CD4-positive, alpha-beta T cell treated with Interleukin-6 for 4 hours (primary cell): ENCODE results near the gene ACOX3.
"Not testable (repeated sequence)": the region's sequence is repeated elsewhere in the genome, so short reads cannot be mapped to it uniquely, and the experiment has no call there.

ENCODE experiments used
- DNase-seq: peaks from one replicate; pipeline ENCODE4 v3.0.0-alpha.2; 2020; ENCODE audit warnings: mixed read lengths

Gene ACOX3

DNA sequence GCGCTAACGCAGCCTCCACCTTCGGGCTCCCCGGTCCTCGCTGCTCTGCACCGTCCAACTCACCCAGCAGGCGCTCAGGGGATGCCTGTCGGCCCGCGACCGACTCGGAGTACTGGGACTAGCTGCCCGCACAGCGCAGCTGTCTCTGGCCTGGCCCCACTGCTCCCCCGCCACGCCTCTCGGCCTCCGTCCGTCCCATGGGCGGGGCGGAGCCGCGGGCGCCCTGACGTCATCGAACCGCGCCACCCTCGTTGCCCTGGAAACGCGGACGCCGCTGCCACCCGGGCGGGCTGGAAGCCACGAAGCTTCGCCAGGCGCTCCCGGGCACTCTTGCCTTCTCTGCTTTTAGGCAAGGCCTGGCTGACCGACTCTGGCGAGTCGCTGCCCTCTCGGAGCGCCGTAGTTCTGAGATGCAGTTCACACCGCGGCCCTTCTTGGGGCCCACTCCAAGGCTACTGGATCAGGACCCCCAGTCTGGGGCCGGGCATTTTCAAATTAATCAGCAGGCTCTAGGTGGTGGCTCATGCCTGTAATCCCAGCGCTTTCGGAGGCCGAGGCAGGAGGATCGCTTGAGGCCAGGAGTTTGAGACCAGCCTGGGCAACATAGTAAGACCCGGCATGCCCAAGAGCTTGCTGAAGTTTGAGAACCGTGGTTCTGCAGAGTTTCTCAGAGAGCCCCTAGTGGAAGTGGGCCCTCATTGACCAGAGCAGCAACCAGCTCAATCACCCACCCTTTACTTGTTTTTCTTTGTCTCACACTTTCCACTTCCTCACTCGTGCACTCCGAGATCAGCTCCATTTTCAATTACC lies 12.0 kb downstream of the ACOX3 start:
- DNase-seq: peak; percentile 88

DNA sequence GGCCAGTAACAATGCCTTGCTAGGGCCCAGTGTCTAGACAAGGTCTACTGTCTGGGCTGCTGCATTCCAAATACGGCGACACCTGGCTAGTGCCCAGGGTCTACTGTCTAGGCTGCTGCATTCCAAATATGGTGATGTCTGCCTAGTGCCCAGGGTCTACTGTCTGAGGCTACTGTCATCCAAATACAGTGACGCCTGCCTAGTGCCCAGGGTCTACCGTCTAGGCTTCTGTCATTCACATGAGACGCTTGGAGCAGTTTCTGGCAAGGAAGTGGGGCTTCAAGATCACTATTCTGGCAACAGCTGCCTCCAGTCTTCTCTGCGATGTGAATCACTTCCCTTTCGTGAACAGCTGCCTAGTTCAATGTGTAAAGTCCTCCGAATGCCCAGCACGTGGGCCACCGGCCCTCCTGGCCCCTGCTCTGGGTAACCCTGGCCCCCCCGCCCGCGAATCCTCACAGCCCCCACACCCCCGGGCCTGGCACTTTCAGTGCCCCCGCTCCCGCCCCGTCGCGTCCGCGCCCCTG lies 12.7 kb downstream of the ACOX3 start:
- DNase-seq: no peak

DNA sequence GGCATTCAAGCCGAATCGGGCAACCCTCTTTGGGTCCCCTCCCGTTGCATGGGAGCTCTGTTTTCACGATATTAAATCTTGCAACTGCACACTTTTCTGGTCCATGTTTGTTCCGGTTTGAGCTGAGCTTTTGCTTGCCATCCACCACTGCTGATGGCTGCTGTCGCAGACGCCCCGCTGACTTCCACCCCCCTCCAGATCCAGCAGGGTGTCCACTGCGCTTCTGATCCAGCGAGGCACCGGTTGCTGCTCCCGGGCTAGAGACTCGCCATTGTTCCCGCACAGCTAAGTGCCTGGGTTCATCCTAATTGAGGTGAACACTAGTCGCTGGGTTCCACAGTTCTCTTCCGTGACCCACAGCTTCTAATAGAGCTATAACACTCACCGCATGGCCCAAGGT lies 13.3 kb downstream of the ACOX3 start:
- no peak for DNase-seq

DNA sequence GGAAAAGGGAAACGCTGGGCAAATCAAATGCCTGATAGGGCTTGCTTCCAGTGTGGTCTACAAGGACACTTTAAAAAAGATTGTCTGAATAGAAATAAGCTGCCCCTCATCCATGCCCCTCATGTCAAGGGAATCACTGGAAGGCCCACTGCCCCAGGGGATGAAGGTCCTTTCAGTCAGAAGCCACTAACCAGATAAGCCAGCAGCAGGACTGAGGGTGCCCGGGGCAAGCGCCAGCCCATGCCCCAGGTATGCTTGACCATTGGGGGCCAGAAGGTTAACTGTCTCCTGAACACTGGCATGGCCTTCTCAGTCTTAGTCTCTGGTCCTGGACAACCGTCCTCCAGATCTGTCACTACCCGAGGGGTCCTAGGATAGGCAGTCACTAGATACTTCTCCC lies 17.7 kb downstream of the ACOX3 start:
- no peak for DNase-seq

DNA sequence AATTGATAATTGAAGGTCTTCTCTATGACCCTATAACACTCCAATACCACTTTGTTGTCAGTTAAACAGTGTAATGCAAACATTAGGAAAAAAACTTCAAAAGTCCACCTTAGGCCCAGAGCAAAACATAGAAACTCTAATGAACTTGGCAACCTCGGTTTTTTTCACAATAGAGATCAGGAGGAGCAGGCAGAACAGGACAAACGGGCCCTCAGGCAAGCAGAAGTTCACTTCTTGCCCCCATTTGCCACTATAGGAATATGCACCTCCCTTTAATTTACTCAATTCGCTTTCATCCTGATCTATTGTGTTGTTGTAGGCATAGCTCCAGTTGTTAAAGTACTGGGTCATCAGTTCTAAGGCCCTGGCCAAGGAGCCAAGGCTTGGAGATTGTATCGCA lies 18.2 kb downstream of the ACOX3 start:
- no peak for DNase-seq

DNA sequence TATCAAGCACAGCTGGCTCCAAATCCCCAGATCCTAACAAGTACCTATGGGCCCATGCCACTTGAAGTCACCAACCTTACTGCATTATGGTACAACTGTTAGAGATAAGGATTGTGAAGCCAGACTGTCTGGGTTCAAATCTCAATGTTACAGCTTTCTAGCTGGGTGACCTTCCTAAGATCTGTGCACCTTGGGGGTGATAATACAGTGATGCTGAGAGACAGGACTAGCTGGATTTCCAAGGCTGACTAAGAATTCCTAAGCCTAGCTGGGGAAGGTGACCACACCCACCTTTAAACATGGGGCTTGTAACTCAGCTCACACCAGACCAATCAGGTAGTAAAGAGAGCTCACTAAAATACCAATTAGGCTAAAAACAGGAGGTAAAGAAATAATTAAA lies 20.4 kb downstream of the ACOX3 start:
- not testable (repeated sequence) for DNase-seq

DNA sequence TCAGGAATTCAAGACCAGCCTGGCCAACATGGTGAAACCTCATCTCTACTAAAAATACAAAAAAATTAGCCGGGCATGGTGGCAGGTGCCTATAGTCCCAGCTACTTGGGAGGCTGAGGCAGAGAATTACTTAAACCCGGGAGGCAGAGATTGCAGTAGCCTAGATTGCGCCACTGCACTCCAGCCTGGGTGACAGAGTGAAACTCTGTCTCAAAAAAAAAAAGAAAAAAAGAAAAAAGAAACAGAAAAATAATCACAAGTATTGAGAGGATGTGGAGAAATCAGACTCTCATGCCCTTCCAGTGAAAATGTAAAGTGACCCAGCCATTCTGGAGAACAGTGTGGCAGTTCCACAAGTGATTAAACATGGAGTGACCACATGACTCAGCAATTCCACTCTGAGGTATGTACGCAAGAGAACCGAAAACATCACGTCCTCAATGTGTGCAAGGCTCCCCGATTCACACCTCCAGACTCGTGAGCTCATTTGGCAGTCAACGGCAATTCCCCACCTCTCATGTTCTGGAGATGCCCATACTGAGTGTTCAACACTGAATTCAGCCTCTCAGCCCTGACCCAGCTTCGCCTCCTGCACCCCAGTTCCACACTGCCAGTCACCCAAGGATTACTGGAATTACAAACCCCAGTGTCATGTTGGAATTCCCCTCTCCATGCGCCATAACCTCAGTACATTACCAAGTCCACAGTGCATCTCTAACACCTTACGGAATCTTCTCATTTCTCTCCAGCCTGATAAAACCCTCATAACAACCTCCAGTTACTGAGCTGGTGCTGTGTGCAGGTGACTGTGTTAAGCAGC lies 21.1 kb downstream of the ACOX3 start:
- no peak for DNase-seq

DNA sequence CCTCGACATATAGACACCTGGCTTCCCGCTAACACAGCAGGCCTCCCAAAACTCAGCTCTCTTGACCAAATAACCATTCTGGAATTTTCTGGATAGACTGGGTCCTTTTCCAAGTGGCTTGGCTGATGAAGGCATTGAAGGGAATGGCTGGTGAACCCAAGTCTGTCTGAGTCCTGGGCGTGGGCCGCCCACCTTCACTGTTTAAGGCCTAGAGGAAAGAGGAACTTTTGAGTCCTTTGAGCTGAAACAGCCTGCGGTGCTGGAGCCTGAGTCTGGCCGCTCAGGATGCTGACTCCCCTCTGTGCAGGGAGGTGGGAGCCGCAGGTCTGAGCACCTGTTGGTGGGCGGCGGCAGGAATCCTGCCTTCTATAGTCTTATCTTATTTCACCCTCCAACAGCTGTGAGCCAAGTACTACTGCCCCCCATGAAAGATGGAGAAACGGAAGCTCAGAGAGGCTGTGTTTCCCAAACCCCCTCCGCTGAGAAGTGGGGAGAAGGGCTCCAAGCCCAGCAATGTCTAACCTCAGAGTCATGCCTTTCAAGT lies 23.4 kb downstream of the ACOX3 start:
- no peak for DNase-seq

DNA sequence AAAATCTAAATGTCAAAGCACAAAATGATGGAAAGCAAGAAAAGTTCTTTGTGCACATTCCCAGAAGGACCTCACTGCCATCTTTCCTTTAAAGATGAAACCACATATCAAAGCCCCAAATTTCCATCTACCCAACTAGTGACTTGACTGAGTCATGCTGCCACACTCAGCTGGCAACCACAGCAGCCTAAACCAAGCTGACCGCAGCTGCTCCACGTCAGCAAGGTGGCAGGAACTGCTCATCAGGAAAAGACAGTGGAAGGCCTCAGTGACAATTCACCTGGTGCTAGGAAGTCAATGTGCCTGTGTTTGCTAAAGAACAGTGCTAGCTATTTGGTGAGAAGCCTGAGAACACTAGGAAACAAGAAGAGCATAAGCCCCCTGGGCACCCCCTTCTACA lies 26.1 kb downstream of the ACOX3 start:
- peak; percentile 50 for DNase-seq

DNA sequence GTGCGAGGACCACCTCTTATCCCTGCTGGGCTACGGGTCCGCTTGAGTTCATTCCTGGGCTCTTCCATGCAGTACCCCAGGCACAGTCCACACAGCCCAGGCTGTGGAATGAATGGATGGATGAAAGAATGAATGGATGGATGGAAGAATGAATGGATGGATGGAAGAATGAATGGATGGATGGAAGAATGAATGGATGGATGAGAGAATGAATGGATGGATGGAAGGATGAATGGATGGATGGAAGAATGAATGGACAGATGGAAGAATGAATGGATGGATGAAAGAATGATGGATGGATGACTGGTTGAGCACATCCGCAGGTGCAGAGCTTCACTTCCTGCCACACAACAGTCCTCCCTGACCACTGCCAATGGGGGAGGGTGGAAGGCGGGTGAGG lies 28.2 kb downstream of the ACOX3 start:
- no peak for DNase-seq

DNA sequence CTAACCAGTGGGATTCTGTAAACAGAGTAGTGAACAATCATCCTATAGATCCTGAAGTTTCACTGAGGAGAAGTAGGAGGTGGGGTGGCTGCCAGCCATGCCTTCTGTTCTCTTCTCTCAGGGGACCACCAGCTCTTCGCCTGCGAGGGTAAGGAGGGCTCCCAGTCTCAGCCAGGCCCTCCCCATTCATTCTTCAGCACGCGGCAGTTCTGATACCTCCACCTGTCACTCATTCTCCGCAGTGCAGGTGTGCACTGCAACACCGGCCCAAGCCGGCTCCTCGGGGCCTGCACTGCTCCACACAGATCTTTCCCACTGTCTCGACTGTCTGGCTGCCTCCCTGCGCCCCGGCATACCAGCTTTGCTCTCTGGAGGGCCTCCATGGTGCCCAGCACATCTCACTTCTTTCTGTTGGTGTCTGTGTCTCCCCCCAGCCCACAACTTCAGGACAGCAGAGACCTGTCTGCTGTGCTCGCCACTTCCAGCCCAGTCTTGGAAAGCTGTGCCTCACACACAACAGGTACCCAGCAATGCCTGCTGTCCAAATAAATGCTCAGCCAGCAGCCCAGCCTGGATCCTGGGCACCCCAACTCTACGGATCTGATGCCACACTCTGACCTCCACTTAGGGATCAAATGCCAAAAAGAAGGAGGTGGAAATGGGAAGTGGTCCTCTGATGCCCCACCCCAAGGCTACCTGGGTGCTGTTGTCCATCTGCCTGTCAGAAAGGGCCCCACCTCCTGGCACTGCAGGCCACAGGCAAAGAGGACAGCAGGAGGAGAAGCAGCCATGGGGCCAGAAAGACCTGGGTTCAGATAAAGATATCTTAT lies 29.0 kb downstream of the ACOX3 start:
- no peak for DNase-seq

DNA sequence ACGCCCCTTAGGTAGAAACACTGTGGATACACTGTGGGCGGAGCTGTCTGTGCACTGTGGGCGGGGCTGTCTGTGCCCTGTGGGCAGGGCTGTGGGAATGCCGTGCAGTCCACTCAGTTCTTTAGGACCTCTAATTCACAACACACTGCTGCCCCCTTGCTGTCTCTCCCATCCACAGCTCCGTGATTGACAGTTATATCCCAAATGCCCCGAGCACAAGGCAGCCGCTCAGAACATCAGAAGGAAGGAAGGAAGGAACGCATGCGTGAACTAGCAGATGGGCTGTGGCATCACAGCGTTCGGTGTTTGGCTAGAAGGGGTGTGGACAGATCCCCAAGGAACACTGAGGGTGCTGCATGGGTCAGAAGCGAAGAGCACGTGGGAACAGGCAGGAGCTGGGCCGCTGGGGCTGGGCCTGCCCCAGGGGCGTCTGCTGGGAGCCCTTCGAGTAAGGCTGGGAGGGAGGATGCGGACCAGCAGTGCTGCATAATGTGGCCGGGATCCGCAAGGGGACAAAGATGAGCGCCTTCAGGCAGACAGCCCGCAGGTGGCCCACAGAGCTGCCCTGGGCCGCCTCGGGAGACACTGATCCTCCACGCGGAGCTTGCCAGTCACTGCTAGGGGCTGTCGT lies 29.8 kb downstream of the ACOX3 start:
- DNase-seq: peak; percentile 12

DNA sequence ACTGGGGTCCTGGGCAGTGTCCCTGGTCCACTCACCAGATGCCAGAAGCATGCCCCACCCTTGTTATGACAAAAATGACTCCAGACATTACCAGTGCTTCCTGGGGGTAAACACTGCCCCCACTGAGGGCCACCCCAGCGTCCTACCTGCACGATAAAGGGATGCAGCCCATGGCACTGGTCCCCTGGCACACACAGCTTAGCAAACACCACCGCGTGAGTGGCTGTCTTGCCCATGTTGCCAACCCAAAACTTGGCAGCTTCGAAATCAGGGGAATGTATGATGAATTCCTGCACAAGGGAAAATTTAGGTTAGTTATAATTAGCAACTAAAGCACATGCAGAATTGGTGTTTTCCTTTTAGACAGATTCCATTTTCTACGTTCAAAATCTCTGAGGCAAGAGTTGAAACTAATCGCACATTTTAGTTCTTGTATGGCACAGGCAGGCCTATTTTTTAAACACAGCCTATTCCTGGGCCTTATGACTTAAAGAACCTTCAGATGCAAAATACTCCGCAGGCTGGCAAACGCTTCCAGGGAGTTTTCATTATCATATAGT lies 30.4 kb downstream of the ACOX3 start:
- no peak for DNase-seq

DNA sequence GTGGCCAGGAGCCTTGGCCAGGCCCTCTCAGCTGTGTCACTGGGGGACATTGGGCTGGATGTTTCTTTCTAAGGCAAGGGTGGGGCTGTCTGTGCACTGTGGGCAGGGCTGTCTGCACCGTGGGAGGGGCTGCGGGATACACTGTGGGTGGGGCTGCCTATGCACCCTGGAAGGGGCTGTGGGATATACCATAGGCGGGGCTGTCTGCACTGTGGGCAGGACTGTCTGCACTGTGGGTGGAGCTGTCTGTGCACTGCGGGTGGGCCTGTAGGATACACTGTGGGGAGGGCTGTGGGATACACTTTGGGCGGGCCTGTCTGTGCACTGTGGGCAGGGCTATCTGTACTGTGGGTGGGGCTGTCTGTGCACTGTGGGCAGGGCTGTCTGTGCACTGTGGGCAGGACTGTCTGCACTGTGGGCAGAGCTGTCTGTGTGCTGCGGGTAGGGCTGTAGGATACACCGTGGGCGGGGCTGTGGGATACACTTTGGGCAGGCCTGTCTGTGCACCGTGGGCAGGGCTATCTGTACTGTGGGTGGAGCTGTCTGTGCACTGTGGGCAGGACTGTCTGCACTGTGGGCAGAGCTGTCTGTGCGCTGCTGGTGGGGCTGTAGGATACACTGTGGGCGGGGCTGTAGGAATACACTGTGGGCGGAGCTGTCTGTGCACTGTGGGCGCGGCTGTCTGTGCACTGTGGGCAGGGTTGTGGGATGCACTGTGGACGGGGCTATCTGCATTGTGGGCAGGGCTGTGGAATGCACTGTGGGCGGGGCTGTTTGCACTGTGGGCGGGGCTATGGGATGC lies 31.1 kb downstream of the ACOX3 start:
- peak; percentile 56 for DNase-seq

DNA sequence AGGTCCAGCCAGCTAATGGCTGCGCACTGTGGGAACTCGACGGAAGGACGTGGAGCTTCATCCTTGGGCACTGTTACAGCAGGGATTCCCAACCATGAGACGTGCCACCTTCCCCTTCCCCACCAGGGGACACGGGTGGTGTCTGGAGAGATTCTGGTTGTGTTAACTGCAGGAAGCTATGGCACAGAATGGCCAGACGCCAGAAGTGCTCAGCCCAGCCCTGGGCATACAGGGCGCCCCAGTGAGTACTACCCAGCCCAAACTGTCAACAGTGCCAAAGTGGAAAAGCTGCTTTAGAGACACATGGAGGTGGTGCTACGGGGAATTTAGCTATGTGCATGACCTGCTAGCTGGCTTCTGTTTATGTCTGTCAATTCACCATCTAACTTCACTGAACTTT lies 32.8 kb downstream of the ACOX3 start:
- no peak for DNase-seq

DNA sequence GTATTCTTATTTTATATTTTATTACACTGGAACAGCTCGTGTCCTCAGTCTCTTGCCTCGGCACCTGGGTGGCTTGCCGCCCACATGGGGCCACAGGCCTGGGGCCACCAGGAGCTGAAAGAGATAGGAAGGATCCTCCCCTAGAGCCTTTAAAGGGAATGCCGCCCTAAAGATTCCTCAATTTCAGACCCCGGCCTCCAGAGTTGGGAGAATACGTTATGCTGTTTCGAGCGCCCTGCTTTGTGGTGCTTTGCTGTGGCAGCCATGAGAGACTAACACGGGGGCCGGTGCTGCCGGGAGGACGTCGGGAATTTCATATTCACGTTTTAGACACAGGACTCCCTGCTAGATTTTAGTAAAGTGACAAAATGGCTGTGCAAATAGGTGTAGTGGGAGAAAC lies 33.2 kb downstream of the ACOX3 start:
- DNase-seq: no peak

DNA sequence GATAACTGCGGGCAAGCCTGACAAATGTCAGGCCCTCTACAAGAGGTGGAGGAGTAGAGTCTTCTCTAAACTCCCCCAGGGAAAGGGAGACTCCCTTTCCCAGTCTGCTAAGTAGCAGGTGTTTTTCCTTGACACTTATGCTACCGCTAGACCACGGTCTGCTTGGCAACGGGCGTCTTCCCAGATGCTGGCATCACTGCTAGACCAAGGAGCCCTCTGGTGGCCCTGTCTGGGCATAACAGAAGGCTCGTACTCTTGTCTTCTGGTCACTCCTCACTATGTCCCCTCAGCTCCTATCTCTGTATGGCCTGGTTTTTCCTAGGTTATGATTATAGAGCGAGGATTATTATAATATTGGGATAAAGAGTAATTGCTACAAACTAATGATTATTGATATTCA lies 33.6 kb downstream of the ACOX3 start:
- not testable (repeated sequence) for DNase-seq

DNA sequence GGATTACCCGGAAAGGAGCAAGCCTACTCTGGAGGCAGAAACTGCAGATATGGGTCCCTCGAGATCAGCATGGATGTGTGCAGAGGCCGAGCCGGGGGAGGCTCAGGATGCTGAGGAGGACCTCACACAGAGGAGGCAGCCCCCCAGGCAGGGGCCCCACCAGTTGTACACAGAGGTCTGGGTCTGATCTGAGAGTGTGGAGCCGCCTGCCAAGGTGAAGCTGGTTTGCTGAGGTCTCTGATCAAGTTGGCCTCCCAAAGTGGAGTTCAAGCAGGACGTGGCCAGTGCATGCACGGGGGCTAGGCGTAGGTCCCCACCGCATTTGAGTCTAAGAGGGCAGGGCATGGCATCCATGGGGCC lies 35.0 kb downstream of the ACOX3 start:
- DNase-seq: no peak

DNA sequence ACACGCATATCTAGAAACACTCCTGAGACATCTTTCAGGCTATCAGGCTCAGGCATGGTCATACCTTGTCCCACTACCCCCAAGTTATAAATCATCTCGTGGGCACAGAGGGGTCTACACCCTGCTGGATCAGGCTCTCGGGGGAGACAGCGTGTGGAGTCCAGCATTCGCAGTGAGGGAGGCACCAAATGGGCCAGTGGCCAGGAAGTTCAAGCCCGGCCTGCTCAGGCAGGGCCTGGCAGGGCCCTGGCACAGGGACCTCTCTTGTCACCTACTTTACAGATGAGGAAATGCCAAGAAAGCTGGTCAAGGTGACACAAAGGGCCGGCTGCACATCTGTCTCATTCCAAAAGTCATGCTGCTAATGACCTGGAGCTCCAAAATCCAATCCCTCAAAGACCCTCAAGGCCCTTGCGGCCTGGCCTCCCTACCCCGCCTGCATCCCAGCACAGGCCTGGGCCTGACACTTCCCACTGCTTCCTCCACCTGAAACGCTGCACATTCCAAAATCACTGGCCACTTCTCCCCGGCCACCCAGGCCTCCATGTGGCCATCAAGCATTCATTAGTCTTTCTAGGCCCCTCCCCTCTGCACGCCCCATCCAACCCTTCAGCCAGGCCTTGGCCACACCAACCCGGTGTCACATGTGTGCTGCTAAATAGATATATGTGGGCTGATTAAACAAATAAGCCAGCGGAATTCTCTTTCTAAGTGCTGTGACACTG lies 35.6 kb downstream of the ACOX3 start:
- DNase-seq: no peak

DNA sequence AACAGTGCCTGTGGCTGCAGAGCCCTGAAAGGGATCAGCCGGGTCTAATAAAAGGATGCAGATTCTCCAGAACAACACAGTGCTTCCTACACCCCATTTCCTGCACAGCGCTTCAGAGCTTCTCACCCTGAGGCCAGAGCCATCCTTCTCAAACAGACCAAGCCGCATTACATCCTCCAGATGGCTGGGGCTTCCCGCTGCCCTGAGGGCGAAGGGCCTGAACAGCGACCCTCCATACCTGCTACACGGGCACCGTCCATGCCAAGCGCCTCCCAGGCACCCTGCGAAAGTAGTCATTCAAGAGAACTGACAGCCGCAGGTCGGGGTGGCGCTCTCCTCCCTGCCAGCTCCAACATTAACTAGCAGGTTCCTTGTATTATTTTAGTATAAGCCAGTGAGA lies 36.5 kb downstream of the ACOX3 start:
- no peak for DNase-seq
